Right lobe of liver (tissue), 6 donors: ENCODE results near the gene TNS1. TPM values are rescaled to one million over a fixed set of nuclear protein-coding genes. Genes with fewer than 3 reads are reported as not detected.

Source experiments
- ATAC-seq, 4 donors: fragments of 200-7000 bp; cut with Tn5 transposase; one replicate each; pipeline ENCODE4 v1.9.1; 2020; ENCODE audit warnings: mild to moderate bottlenecking in 4 of 4, moderate library complexity in 4 of 4
- DNase-seq, 3 donors: peaks; one replicate each; pipeline ENCODE4 v3.0.0-alpha.2; 2020
- H3K27ac ChIP-seq, 3 donors: fragments of 200-600 bp; one replicate each; pipeline ENCODE4 v1.8.0; 2022
- H3K27me3 ChIP-seq, 2 donors: fragments of 200-600 bp; one replicate each; pipeline ENCODE4 v1.8.0; 2022
- H3K36me3 ChIP-seq, 4 donors: fragments of 200-600 bp; sonication (generic) in 1 of 4; one replicate each; pipeline versions ENCODE4 v1.5.1 to v1.8.0; 2017 to 2022; ENCODE audit warnings: control low read depth in 1 of 4
- H3K4me1 ChIP-seq, 4 donors: fragments of 200-600 bp; sonication (generic) in 1 of 4; one replicate each; pipeline versions ENCODE4 v1.5.1 to v1.8.0; 2017 to 2022; ENCODE audit warnings: control low read depth in 1 of 4
- H3K4me3 ChIP-seq, 3 donors: fragments of 200-600 bp; one replicate each; pipeline ENCODE4 v1.8.0; 2022
- H3K9me3 ChIP-seq, 4 donors: fragments of 200-600 bp; sonication (generic) in 1 of 4; one replicate each; pipeline versions ENCODE4 v1.5.1 to v1.8.0; 2017 to 2022; ENCODE audit warnings: control low read depth in 1 of 4
- POLR2A ChIP-seq: fragments of 450-650 bp; IDR thresholded peaks from one replicate; pipeline ENCODE4 v1.6.1; 2017; ENCODE audit warnings: antibody characterized with exemption, mild to moderate bottlenecking
- WGBS: methylation state at CpG from one replicate; pipeline ENCODE4 v1.1.6; 2018; ENCODE audit warnings: low coverage, low lambda C conversion rate; ENCODE audit not compliant: insufficient coverage; ENCODE audit errors: missing lambda C conversion rate; 5-methylcytosine and 5-hydroxymethylcytosine counted together
- intact Hi-C, 2 donors: fragments of 100-400 bp; cut with DNase I; formaldehyde crosslinking; loops; one replicate each; pipeline versions ENCODE4 v1.11.2 to v1.14.1; 2022
- total RNA-seq, 6 experiments: library from RNA; depleted of rRNA in 2 of 6; stranded (reverse); fragments of >200 nt in 2 of 6; fragmentation: NEBNext Ultra II Directional in 3 of 6; extraction: Animal tissue kit (Norgen Biotek cat#: 25700) in 3 of 6; gene quantifications; one replicate each; pipeline versions ENCODE4 v1.1.0 to v1.2.4, GENCODE V29; 2016 to 2023
- TF ChIP-seq, protein P1 (sequence below), 4 donors: fragments of 200-600 bp in 3 of 4; fragments of 450-650 bp in 1 of 4; IDR thresholded peaks; one replicate each; pipeline versions ENCODE4 v1.5.1 to v1.8.0; 2016 to 2022; ENCODE audit warnings: antibody characterized with exemption in 4 of 4, mild to moderate bottlenecking in 2 of 4
- donor health status: DM: no; HTN: yes; CAD: no.
- donor health status: DM: no; HTN: no; CAD: no.
- donor health status: DM: no; HTN: no; CAD: no.
- donor health status: DM: no; HTN: yes; CAD: no.
- donor health status: DM: no; HTN: yes; CAD: no.

TNS1 gene
- total RNA-seq, 6 experiments from 2014 or later: 68.4 to 209 (median 99.2) TPM

- H3K36me3 ChIP-seq: no peaks in the 10 kb centered on the region
- DNase-seq: no peak
- TF ChIP-seq, protein P1, sequence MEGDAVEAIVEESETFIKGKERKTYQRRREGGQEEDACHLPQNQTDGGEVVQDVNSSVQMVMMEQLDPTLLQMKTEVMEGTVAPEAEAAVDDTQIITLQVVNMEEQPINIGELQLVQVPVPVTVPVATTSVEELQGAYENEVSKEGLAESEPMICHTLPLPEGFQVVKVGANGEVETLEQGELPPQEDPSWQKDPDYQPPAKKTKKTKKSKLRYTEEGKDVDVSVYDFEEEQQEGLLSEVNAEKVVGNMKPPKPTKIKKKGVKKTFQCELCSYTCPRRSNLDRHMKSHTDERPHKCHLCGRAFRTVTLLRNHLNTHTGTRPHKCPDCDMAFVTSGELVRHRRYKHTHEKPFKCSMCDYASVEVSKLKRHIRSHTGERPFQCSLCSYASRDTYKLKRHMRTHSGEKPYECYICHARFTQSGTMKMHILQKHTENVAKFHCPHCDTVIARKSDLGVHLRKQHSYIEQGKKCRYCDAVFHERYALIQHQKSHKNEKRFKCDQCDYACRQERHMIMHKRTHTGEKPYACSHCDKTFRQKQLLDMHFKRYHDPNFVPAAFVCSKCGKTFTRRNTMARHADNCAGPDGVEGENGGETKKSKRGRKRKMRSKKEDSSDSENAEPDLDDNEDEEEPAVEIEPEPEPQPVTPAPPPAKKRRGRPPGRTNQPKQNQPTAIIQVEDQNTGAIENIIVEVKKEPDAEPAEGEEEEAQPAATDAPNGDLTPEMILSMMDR (IDR thresholded peaks at IDR 0.05): no peak
- TF ChIP-seq POLR2A: no peak
- no peaks in the 10 kb centered on the region for H3K27me3 ChIP-seq
- peak overlapping the region in 2 of 3 donors; percentile 85 to 90 for H3K27ac ChIP-seq
- H3K4me3 ChIP-seq: peak overlapping the region; percentile 82 to 98 (median 97)
- no peak for ATAC-seq
- intact Hi-C loops: no loop called here
- H3K9me3 ChIP-seq: no peaks in the 10 kb centered on the region
- peaks cover 0 to 39% (median 16%) of the 10 kb centered on the region in 4 donors for H3K4me1 ChIP-seq
- 46% methylated on average over 2 of the region's 3 CpGs for WGBS
Measured at GRCh38 chr2:217944366-217944765, 58.4 kb downstream of the TNS1 start.

- Histone ChIP-seq H3K27me3 (no peaks in the 10 kb centered on the region), H3K4me3 (peak overlapping the region; percentile 82 to 98 (median 97)), H3K36me3 (no peaks in the 10 kb centered on the region), H3K4me1 (peaks cover 0 to 46% (median 19%) of the 10 kb centered on the region in 4 donors), H3K27ac (peak overlapping the region; percentile 85 to 97 (median 90)), H3K9me3 (no peaks in the 10 kb centered on the region)
- DNase-seq (peak; percentile 93 to 96 (median 96)), ATAC-seq (peak; percentile 86 to 95 (median 90))
- TF ChIP-seq, protein P1 (IDR thresholded peaks at IDR 0.05): peak; percentile 11 to 48 (median 35)
- TF ChIP-seq POLR2A: peak; percentile 99
- intact Hi-C loops: no loop called here
- WGBS: 0% methylated on average over 5 of the region's 16 CpGs
Measured at GRCh38 chr2:217943446-217944321, 59.1 kb downstream of the TNS1 start.

- no peaks in the 10 kb centered on the region for H3K27me3 ChIP-seq
- no peaks in the 10 kb centered on the region for H3K9me3 ChIP-seq
- H3K27ac ChIP-seq: peak overlapping the region; percentile 85 to 97 (median 90)
- peaks cover 0 to 54% (median 24%) of the 10 kb centered on the region in 4 donors for H3K4me1 ChIP-seq
- ATAC-seq (peak; percentile 57 to 77 (median 76)), DNase-seq (peak; percentile 72 to 93 (median 90))
- peak overlapping the region; percentile 82 to 98 (median 97) for H3K4me3 ChIP-seq
- 5% methylated on average over 3 of the region's 3 CpGs for WGBS
- no peaks in the 10 kb centered on the region for H3K36me3 ChIP-seq
- peak; percentile 82 for TF ChIP-seq POLR2A
- TF ChIP-seq, protein P1 (IDR thresholded peaks at IDR 0.05): no peak
- intact Hi-C loops: no loop called here
Measured at GRCh38 chr2:217942731-217943335, 60.0 kb downstream of the TNS1 start.

DNA sequence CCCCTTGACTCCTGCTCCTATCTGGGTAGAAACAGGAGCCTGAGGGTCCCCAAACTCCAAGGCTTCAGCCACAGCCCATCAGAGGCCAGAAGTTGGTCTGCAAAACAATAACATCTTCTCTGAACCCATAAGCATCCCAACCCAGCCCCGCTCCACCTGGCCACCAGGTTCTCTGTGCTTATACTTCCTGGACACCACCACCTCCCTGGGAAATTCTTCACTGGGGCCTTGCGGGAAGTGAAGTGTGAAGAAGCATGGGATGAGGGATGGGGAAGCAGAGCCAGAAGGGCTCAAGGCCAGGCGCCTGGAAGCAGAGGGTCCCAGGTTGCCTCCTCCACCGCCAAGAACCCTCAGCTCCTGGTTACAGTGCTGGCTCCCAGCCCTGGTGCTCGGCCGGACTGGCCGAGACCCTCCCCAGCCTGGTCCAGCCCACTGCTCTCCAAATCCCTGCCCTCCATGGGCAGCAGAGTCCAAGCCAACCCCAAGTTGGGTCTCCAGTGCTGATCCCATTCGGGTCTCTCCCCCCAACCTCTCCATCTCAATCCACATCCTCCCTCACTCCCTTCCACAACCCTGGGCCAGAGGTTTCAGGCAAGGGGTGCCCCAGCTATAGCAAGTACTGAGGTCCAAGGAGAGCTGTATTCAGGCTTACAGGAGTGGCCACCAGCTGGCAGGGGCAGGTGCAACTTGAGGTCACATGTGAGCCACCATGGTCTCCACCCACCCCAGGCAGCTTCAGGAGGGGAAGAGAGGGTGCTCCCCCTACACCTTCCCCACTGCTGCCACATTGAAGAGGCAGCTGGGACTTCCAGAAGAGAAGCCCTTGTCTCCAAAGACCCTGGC is 60.7 kb downstream of the TNS1 start:
- TF ChIP-seq, protein P1 (IDR thresholded peaks at IDR 0.05): no peak
- no peak for TF ChIP-seq POLR2A
- Histone ChIP-seq H3K36me3 (no peaks in the 10 kb centered on the region), H3K4me1 (peaks cover 0 to 62% (median 27%) of the 10 kb centered on the region in 4 donors), H3K27me3 (no peaks in the 10 kb centered on the region), H3K9me3 (no peaks in the 10 kb centered on the region), H3K27ac (peak overlapping the region; percentile 85 to 97 (median 90)), H3K4me3 (peak overlapping the region; percentile 82 to 98 (median 97))
- ATAC-seq: peak in 3 of 4 donors; percentile 4 to 14 (median 4)
- intact Hi-C loops: no loop called here
- WGBS: 25% methylated on average over 5 of the region's 8 CpGs
- DNase-seq: no peak
